HUES48 (cell line): ENCODE results near the gene NPSR1.

Experiments used
- H3K27ac ChIP-seq: one replicate; pipeline ENCODE4 v1.7.0; 2013; ENCODE audit warnings: low read depth, low read length, inconsistent platforms
- H3K27me3 ChIP-seq: 2 replicates; pipeline ENCODE4 v1.6.1; 2013; ENCODE audit warnings: mild to moderate bottlenecking, low read length; ENCODE audit not compliant: control insufficient read depth, insufficient read depth
- H3K36me3 ChIP-seq: 2 replicates; pipeline ENCODE4 v1.6.1; 2013; ENCODE audit warnings: low read length; ENCODE audit not compliant: control insufficient read depth, insufficient read depth
- H3K4me1 ChIP-seq: 2 replicates; pipeline ENCODE4 v1.6.1; 2013; ENCODE audit warnings: mild to moderate bottlenecking, low read length; ENCODE audit not compliant: control insufficient read depth, insufficient read depth
- H3K4me3 ChIP-seq: 2 replicates; pipeline ENCODE4 v1.5.1; 2013; ENCODE audit warnings: mild to moderate bottlenecking, low read depth, low read length
- H3K9ac ChIP-seq: 2 replicates; pipeline ENCODE4 v1.6.1; 2013; ENCODE audit warnings: mild to moderate bottlenecking, low read depth, low read length, moderate library complexity
- H3K9me3 ChIP-seq: 2 replicates; pipeline ENCODE4 v1.6.1; 2013; ENCODE audit warnings: low read length; ENCODE audit not compliant: control insufficient read depth, insufficient read depth

The NPSR1 gene

GRCh38 chr7:34662058-34662708, 4.2 kb downstream of the NPSR1 start:
- Histone ChIP-seq H3K36me3 (no peaks in the 10 kb centered on the region), H3K9ac (no peak overlapping the region), H3K4me3 (no peak overlapping the region)

GRCh38 chr7:34664755-34665154, 6.7 kb downstream of the NPSR1 start:
- H3K4me1 ChIP-seq = peaks cover 17% of the 10 kb centered on the region
- no peaks in the 10 kb centered on the region for H3K9me3 ChIP-seq
- H3K9ac ChIP-seq = no peak overlapping the region
- H3K27ac ChIP-seq = no peak overlapping the region
- H3K27me3 ChIP-seq = peaks cover 46% of the 10 kb centered on the region
- no peak overlapping the region for H3K4me3 ChIP-seq
- H3K36me3 ChIP-seq = no peaks in the 10 kb centered on the region

More at GRCh38 chr7:34662058-34662708, 4.2 kb downstream of the NPSR1 start:
- H3K9me3 ChIP-seq = no peaks in the 10 kb centered on the region
- H3K27me3 ChIP-seq = peaks cover 55% of the 10 kb centered on the region
- H3K27ac ChIP-seq = no peak overlapping the region
- peaks cover 30% of the 10 kb centered on the region for H3K4me1 ChIP-seq

- H3K4me3 ChIP-seq = no peak overlapping the region
These were observed 14.4 kb downstream of the NPSR1 start for GRCh38 chr7:34672430-34672829.

GRCh38 chr7:34673066-34673465, 15.0 kb downstream of the NPSR1 start:
- Histone ChIP-seq H3K4me1 (no peaks in the 10 kb centered on the region), H3K9ac (no peak overlapping the region), H3K27me3 (no peaks in the 10 kb centered on the region), H3K27ac (no peak overlapping the region), H3K9me3 (no peaks in the 10 kb centered on the region), H3K36me3 (no peaks in the 10 kb centered on the region), H3K4me3 (no peak overlapping the region)

More at GRCh38 chr7:34672430-34672829, 14.4 kb downstream of the NPSR1 start:
- Histone ChIP-seq H3K9me3 (no peaks in the 10 kb centered on the region), H3K9ac (no peak overlapping the region), H3K36me3 (no peaks in the 10 kb centered on the region), H3K27ac (no peak overlapping the region), H3K27me3 (no peaks in the 10 kb centered on the region), H3K4me1 (no peaks in the 10 kb centered on the region)

GRCh38 chr7:34675749-34676374, 17.8 kb downstream of the NPSR1 start:
- no peak overlapping the region for H3K4me3 ChIP-seq
- no peaks in the 10 kb centered on the region for H3K27me3 ChIP-seq
- H3K36me3 ChIP-seq = no peaks in the 10 kb centered on the region
- no peak overlapping the region for H3K27ac ChIP-seq
- H3K9ac ChIP-seq = no peak overlapping the region
- no peaks in the 10 kb centered on the region for H3K9me3 ChIP-seq
- no peaks in the 10 kb centered on the region for H3K4me1 ChIP-seq

GRCh38 chr7:34677491-34677890, 19.5 kb downstream of the NPSR1 start:
- Histone ChIP-seq H3K4me1 (no peaks in the 10 kb centered on the region), H3K27me3 (no peaks in the 10 kb centered on the region), H3K9ac (no peak overlapping the region), H3K36me3 (no peaks in the 10 kb centered on the region), H3K27ac (no peak overlapping the region), H3K9me3 (no peaks in the 10 kb centered on the region), H3K4me3 (no peak overlapping the region)

GRCh38 chr7:34687529-34687928, 29.5 kb downstream of the NPSR1 start:
- no peak overlapping the region for H3K4me3 ChIP-seq
- H3K27me3 ChIP-seq = no peaks in the 10 kb centered on the region
- H3K4me1 ChIP-seq = no peaks in the 10 kb centered on the region
- H3K9me3 ChIP-seq = peaks cover 4% of the 10 kb centered on the region; the same call in 1 of the 2 replicates
- no peak overlapping the region for H3K27ac ChIP-seq
- H3K9ac ChIP-seq = no peak overlapping the region
- H3K36me3 ChIP-seq = no peaks in the 10 kb centered on the region

GRCh38 chr7:34696415-34696814, 38.4 kb downstream of the NPSR1 start:
- Histone ChIP-seq H3K4me1 (no peaks in the 10 kb centered on the region), H3K4me3 (no peak overlapping the region), H3K36me3 (no peaks in the 10 kb centered on the region), H3K9ac (no peak overlapping the region), H3K9me3 (peaks cover 13% of the 10 kb centered on the region; the same call in 1 of the 2 replicates), H3K27ac (no peak overlapping the region), H3K27me3 (no peaks in the 10 kb centered on the region)

- no peak overlapping the region for H3K4me3 ChIP-seq
- H3K27me3 ChIP-seq = no peaks in the 10 kb centered on the region
- no peak overlapping the region for H3K9ac ChIP-seq
- no peaks in the 10 kb centered on the region for H3K4me1 ChIP-seq
- no peaks in the 10 kb centered on the region for H3K36me3 ChIP-seq
- no peak overlapping the region for H3K27ac ChIP-seq
- H3K9me3 ChIP-seq = no peaks in the 10 kb centered on the region
These were observed 51.8 kb downstream of the NPSR1 start for GRCh38 chr7:34709771-34710170.

GRCh38 chr7:34718867-34719266, 60.8 kb downstream of the NPSR1 start:
- Histone ChIP-seq H3K9me3 (no peaks in the 10 kb centered on the region), H3K4me1 (no peaks in the 10 kb centered on the region), H3K9ac (no peak overlapping the region), H3K27me3 (no peaks in the 10 kb centered on the region), H3K27ac (no peak overlapping the region), H3K36me3 (no peaks in the 10 kb centered on the region), H3K4me3 (no peak overlapping the region)

GRCh38 chr7:34719636-34720035, 61.6 kb downstream of the NPSR1 start:
- Histone ChIP-seq H3K4me1 (no peaks in the 10 kb centered on the region), H3K9me3 (no peaks in the 10 kb centered on the region), H3K9ac (no peak overlapping the region), H3K27me3 (no peaks in the 10 kb centered on the region), H3K27ac (no peak overlapping the region), H3K4me3 (no peak overlapping the region), H3K36me3 (no peaks in the 10 kb centered on the region)
